HL-60/S4 treated with retinoic acid at 250 ng/mL for 4 days and 3 days (cell line): Measurements from ENCODE around the gene SLC25A45.

Experiments used
- in situ Hi-C: fragments of 300-500 bp; cut with MboI; formaldehyde crosslinking; loops from 2 replicates; pipeline ENCODE4 v1.7.0; 2022; ENCODE audit warnings: low sequenced_read_pairs

The SLC25A45 gene

GRCh38 chr11:65390099-65390941, 7.9 kb upstream of the SLC25A45 start:
- in situ Hi-C loops, result no loop called here

- in situ Hi-C loops, result no loop called here
Observed at GRCh38 chr11:65389294-65389980, 7.0 kb upstream of the SLC25A45 start.

DNA sequence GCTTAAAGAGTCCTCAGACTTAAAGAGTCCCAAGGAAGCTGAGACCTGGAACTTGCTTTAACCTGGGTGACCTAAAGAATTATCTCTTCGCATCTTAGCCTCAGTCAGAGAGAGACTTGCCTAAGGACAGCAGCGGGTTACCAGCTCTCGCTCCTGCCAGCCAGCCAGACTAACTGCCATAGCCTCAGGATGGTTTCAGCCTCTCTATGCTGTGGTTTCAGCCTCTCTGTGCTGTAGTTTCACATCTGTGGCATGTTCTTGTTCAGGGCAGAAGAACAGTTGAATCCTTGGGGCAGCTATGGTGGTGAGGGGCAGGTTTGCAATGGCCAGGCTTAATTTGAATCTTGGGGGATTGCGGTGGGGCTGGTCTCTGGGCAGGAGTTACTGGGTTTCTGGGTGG, 6.3 kb upstream of the SLC25A45 start:
- in situ Hi-C loops, result no loop called here

DNA sequence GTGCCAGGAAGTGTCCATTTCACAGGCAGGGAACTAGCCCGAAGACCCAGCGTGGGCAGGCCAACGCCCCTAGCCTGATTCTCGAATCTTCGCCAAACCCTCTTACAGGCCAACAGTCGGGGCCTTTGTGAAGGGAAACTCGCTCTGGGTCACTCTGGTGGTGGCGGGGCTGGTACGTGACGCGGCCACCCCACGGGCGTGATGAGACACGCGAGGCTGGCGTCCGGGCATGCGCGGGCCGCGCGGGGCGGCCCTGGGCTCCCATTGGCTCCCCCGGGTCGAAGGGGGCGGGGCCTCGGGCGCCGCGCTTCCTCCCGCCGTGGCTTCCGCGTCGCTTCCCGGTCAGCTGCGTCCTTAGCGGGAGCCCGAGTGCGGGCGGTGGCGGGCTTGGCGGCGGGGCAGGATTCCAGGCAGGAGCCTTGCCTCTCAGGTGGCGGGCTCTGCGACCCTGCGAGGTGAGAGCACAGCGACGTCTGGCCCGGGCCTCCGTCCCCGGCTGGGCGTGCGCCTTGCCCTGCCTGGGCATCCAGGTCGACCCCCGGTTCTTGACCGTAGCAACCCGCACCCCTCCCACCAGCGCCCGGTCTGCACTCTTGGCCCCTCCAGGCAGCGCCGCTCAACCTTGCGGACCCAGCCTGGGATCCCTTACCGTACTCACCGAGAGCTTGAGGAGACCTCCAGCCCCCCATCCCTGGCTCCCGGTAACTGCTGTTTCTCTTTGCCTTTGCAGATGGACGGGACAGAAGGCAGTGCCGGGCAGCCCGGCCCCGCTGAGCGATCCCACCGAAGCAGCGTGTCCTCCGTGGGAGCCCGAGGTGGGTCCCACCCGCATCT, 4.1 kb upstream of the SLC25A45 start, which contains the start of gene FRMD8:
FRMD8 (plus strand) TSS at position 331 of the 834 bp plus-strand sequence; CDS start at position 731, 400 bp downstream.
- in situ Hi-C loops, result no loop called here

DNA sequence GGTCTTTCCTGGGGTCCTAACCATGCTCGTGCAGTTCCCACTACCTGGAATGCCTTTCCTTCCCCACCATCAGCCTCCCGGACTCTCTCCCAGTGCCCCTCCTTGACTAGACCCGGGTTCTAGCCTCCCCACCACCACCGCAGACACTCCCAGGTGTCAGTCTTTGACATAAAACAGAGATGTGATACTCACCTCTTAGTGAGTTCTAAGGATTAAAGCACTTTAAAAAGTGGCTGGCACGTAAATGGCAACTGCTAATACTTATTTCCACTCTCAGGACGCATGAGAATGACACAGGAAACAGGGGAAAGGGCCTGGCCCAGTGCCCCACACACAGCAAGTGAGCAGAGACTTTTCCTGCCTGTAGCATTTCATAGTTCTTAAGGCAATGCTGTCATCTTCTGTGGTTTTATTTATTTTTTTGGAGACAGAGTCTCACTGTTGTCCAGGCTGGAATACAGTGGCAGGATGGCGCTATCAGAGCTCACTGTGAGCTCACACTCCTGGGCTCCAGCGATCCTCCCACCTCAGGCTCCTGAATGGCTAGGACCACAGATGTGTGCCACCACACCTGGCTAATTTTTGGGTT, 1.9 kb upstream of the SLC25A45 start:
- in situ Hi-C loops, result no loop called here

DNA sequence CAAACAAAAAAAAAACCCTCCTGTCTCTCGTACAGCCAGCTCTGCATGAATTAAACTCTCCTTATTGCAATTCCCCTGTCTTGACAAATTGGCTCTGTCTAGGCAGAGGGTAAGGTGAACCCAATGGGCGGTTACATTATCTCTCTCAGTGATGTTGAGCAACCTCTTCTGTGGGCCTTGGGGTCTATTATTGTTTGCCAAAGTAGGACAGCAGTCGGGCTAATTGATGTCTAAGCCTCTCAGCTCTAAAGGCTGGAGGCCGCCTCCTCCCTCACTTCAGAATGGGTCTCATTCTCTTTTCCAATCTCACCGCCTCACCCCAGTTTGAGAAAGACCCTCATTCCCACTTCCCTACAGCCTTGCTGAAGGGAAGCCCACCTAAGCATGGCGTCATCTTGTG, 1.3 kb upstream of the SLC25A45 start:
- in situ Hi-C loops, result no loop called here

DNA sequence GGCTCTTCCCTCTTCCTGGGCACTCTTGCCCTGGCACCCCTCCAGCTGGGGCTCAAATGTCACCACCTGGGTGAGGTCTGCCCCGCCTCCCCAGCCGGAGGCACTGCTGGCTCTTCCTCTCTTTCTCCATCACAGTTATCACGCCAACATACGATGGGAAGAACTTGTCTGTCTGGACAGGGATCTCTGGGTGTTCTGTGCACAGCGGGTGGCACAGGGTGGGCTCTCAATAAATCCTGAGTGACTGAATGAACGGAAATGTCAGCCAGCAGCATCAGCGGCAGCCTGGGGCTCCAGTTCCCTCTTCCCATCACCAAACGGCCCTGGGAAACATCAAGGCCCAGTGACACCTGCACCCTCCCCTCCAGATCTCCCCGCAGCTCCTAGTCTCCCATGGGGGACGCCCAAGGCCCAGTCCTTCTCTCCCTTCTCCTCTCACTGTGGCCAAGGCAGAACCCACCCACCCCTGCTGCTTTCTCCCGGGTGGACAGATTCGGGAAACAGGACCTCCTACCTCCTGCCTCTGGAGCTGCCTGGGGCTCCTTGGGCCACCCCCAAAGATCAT, 440 bp upstream of the SLC25A45 start:
- in situ Hi-C loops, result no loop called here

- in situ Hi-C loops, result no loop called here
Observed at GRCh38 chr11:65381716-65382032, 772 bp downstream of the SLC25A45 start.

GRCh38 chr11:65380460-65381119, 1.9 kb downstream of the SLC25A45 start:
- in situ Hi-C loops, result no loop called here

DNA sequence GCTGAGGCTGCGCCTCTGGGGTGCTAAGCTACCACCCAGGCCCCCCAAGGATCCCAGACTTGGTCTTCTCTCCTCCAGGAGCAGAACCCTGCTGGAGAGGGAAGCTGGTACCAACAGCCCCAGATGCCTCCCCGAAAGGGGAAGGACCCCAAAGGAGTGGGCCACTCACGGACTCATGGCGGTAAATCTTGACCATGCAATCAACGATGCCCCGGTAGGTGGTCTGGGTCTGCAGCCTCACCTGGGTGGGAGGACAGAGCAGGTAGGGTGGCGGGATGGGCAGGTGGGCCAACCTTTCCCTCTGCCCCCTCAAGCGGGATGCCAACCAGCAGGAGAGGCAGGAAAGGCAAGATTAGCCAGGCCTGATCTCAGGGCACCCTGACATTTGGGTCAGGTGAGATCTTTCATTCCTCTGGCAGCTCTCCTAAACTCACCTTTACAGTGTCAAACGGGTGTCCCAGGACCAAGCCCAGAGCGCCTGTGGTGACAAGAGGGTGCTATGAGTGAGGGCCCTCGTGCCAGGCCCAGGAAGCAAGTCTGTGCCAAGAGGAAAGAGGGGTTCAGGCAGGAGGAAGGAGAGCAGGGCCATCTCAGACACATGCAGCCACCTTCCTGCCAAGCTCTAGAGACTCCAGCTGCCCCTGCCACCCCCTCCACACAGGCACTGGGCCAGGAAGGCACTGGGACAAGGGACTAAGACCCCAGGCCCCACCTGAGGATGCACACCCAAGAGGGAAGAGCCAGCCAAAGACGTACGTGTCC, 2.6 kb downstream of the SLC25A45 start:
- in situ Hi-C loops, result loop anchor here (10.0 kb wide), 1 partner anchor 125 kb away; no protein-coding TSS in a partner anchor

DNA sequence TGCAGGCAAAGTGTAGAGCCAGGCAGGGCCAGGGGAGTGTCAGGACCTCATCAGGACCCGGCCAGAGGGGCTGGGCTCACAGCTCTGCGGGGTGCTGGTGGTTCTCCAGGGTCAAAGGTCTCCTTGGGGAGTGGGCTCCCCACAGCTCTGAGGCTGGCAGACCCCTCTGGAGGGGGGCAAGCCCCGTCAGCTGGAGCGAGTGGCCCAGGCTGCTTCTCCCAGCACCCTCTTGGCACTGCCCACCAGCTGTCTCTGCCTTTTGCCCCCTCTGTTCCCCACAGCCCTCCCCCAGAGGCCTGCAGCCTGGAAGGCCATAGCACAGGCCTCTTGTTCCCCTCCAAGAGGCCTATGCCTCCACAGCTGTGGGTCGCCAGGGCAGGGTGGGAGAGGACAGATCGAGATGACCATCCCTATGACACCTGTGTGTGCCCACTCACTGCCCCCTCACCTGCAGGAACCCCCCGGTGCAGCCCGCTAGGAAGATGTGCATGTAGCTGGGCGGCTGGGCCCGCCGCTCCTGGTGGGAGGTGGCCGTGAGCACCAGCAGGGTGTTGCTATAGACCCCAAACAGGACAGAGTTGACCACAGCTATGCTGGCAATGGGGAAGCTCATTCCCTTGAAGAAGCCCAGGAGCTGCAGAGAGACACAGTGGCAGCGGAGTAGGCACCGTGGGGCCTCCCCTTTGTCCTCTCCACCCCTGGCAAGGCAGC, 3.4 kb downstream of the SLC25A45 start:
- in situ Hi-C loops, result loop anchor here (10.0 kb wide), 1 partner anchor 126 kb away; no protein-coding TSS in a partner anchor

- in situ Hi-C loops, result loop anchor here (10.0 kb wide), 1 partner anchor 126 kb away; no protein-coding TSS in a partner anchor
Observed at GRCh38 chr11:65378208-65378927, 4.1 kb downstream of the SLC25A45 start.

DNA sequence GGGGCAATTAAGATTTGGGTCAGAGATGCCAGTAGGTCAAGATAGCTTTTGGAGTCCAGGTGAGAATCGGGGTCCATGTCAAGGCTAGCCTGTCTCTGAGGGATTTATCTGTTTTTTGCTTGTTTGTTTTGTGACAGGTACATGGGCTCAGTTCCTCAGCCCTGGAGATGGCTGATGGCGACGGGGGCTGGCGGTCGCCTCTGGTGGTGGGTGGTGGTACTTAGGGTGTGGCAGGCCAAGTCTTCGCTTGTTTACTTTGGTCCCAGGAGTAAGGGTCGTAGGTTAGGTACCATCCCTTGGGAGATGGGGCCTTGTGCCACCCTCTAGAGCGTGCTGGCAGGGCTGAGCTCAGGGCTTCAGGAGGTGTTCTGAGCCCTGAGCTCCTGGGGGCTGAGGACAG, 4.7 kb downstream of the SLC25A45 start:
- in situ Hi-C loops, result loop anchor here (10.0 kb wide), 1 partner anchor 127 kb away; no protein-coding TSS in a partner anchor

DNA sequence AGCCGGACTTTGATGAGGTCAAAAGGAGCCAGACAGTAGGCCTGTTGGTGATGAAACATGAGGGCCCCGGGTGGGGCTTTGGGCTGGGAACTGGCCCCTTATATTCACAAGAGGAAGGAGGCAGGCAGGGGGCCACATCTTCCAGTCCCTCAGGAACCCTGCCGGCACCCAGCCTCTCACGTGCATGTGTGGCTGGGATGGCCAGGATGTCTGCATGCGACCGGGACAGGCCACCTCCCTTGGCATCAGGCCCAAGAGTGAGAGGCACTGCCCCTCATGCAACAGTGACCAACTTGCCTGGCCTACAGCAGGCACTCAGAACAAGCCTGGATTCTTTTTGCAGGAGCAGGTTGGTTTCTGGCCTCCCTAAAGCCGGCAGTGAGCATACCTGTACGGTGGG, 5.4 kb downstream of the SLC25A45 start:
- in situ Hi-C loops, result loop anchor here (10.0 kb wide), 1 partner anchor 128 kb away; no protein-coding TSS in a partner anchor

DNA sequence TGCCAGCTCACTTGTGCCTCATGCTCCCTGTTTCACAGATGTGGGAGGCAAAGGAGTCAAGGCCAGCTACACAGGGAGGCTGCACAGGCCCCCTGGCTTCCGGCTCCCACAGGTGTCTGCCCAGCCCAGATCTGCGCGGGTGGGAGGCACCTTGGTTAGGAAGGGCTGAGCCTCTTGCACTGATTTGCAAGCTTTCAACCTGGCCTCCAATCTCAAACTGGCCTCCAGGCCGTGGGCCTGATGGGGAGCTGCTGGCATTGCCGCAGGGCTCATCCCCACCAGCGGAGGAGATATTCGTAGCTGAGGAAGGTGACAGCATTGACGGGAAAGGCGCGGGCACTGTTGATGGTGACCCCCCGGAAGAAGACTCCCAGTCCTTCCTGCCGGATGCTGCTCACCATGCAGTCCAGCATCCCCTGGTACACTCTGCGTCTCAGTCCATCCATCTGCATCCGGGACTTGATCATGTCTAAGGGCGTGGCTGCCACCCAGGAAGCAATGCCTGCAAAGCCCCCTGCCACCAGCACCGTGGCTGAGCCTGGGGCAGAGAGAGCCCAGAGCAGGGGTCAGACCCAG, 6.2 kb downstream of the SLC25A45 start:
- in situ Hi-C loops, result loop anchor here (10.0 kb wide), 1 partner anchor 129 kb away; no protein-coding TSS in a partner anchor

DNA sequence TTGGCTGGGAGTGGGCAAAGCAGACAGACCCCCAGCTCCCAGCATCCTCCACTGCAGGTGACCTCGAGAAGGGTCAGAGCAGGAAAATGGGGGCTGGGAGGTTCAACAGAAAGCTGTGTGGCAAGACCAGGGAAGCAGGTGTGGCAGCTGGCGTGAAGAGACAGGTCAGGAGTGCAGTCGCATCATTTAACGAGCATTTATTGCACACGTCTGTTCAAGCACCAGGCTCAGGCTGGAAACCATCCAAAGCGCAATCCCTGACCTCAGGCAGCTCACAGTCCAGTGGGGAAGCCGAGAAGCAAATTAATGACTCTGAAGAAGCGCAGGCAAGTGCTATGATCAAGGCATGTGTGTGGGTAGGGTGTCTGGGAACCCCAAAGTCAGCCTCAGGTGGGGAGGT, 7.4 kb downstream of the SLC25A45 start:
- in situ Hi-C loops, result loop anchor here (10.0 kb wide), 1 partner anchor 130 kb away; no protein-coding TSS in a partner anchor
